NCI-H748 treated with DMSO at 0.1 percent for 48 hours (cell line): ENCODE measurements around the gene ATP11A.
"Not testable (repeated sequence)": the region's sequence is repeated elsewhere in the genome, so short reads cannot be mapped to it uniquely, and the experiment has no call there.

Experiments used
- DNase-seq: peaks from one replicate; lab custom pipeline; 2025; lab: John Stamatoyannopoulos, UW

Gene ATP11A

DNA sequence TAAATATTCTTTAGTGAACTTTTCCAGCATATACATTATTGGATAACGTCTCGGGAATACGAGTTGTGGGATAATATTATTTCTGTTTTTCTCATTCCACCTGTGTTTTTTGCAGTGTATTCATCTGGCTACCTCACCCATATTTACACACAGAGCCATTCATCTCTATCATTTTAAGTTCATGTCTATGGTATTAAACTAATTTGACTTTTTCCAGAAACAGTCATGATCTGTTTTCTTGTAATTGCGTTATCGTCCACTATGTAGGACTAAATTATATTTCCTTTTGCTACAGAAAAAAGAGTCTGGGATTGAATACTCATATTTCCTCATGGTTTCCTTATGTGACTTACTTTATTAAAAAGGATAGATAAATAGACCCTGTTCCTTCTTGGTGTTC lies 2.7 kb downstream of the ATP11A start:
- DNase-seq: no peak

DNA sequence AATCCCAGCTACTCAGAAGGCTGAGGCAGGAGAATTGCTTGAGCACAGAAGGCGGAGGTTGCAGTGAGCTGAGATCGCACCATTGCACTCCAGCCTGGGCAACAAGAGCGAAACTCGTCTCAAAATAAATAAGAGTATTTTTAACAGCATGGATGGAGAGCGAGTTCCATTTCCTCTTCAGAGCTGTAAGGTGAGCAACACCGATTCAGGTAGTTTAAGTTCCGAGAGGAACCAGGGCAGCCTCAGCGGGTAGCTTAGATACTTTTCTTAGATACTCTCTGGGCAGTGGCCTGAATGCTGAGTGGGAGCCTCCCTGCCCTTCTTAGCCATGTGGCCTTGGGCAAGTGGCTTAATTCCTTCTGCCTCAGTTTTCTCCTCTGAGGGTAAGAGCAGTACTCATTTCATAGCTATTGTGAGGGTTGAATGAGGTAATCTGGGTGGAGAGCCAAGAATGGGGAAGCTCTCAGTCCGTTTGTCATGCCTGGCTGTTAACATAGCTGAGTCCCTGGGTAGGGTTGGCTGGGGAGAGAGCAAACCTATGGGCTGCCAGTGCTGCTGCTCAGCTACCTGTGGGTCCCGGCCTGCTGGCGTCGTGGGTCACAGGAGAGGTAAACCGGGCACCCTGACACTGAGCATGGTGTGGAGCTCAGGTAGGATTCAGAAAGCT lies 4.1 kb downstream of the ATP11A start:
- DNase-seq: no peak

- no peak for DNase-seq
Observed at GRCh38 chr13:112695121-112695520, 5.3 kb downstream of the ATP11A start.

DNA sequence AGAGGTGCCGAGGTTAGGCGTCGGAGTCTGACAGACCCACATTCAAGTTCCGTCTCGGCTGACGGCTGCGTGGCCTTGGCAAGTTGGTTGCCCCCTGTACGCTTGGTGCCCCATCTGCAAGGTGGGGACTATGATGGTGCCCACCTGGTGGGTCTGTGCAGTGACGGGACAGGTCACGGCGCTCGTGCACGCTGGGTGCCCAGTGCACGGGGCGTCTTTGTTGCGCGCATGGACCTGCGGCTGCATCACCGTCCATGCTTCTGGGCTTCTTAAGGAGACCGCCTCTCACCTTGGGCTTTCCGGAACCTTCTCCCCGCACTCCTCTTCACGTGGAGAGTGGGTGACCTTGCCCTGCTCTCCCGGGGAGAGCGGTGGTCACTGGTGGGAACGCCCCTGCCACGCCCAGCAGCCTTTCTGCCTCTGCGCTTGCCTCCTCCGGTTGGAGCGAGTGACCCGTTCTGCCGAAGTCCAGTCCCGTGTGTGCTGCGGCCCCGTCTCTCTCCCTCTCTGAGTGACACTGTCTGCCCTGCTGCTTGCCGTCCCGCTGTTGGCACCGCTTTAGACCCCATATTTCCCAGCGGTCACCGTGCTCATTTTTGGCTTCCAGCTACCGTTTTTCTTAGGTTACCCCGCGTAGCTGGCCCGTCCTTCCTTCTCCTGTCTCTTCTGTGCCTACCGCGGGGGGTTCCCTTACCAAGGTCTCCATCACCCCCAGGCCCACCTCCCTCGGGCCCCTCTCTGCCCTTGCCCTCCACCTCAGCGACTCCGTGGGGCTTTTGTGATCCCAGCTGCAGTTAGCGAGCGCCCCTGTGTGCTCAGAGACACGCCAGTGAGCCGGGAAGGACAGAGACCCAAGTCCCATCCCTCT lies 6.4 kb downstream of the ATP11A start:
- DNase-seq: no peak

DNA sequence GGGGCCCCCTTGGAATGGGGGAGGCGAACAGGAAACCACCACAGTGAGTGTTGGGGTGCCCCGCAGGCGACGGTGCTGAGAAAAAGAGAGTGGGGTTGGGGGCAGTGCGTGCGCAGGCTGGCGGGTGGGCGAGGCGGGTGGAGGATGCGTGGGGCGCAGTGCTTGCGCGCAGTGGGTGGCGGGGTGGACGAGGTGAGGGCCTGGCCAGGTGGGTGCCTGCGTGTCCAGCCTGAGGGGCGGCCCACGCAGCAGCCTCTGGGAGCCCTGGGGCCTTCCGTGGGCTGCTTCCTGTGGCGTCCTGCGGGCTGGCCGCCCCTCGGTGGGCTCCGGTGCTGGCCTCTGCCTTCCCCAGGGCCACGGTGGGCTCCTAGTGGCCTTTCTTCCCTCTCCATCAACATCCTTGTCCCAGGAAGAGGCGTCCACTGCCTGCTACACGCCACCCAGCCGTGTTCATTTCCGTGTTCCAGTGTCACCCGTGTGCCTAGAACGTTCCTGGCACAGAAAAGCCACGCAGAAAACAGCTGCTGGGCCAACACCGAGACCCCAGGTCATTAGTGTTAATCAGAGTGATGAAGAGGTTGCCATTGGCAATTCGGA lies 7.1 kb downstream of the ATP11A start:
- no peak for DNase-seq

GRCh38 chr13:112697756-112698655 lies 8.2 kb downstream of the ATP11A start:
- DNase-seq: no peak

DNA sequence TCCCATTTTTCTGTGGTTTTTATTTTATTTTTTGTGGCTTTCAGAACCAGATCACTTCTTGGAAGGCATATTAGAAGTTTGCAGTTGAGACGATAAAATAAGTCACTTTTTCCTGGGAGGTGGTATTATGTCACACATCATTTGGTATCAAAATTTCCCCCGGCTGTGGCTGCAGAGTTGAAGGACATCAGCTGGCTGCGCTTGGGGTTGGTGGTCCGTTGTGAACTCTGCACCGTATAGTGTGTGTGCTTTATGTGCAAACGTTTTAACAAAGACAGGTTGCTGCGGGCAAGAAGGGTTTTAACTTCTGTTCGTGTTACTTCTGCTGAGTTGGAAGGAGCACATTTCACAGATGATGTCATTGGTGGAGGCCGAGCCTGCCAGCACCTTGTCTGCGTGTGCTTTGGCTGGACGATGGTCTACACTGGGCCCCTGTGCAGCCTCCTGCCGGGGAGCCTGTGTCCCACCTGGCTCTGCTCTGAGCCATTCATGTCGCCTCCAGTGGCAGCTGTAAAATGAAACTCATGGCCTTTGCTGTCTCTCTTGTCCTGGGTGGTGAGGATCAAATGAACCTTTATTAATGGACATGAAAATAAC lies 9.6 kb downstream of the ATP11A start:
- no peak for DNase-seq

DNA sequence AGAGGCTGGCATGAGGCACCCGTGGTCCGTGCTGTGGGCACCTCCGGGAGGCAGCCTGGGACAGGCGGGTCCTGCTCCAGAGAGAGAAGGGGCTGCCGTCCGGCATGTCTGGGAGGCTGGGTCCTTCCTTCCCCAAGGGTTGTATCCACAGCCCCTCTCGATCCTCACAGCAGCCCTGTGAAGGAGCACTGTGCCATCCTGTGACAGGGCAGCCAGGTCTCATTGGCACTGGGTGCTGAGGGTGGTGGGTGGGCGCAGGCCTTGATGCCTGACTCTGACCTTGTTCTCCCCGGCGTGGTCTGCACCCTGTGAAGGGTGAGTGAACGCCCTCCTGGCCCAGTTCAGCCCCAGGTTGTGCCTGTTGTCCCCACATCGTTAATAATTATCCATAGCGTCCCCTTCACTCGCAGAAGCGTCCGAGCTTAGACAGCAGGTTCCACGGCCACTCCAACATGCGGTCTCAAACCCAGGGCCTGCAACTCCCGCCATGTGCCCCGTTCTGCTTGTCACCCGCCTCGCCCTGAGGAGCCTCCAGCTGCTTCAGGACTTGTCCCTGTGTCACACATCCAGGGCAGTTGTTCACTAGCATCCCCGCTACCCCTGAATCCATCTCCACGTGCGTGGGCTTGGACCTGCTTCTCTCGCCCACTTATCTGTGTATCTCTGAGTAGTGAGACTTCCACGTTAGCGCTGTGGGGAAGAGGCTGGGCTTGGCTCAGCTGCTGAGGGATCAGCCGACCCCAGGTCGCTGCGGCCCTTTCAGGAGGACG lies 10.6 kb downstream of the ATP11A start:
- DNase-seq: no peak

- DNase-seq: no peak
Observed at GRCh38 chr13:112702341-112702985, 12.6 kb downstream of the ATP11A start.

- DNase-seq: no peak
Observed at GRCh38 chr13:112702986-112703379, 13.1 kb downstream of the ATP11A start.

GRCh38 chr13:112703449-112704284 lies 13.8 kb downstream of the ATP11A start:
- DNase-seq: no peak

DNA sequence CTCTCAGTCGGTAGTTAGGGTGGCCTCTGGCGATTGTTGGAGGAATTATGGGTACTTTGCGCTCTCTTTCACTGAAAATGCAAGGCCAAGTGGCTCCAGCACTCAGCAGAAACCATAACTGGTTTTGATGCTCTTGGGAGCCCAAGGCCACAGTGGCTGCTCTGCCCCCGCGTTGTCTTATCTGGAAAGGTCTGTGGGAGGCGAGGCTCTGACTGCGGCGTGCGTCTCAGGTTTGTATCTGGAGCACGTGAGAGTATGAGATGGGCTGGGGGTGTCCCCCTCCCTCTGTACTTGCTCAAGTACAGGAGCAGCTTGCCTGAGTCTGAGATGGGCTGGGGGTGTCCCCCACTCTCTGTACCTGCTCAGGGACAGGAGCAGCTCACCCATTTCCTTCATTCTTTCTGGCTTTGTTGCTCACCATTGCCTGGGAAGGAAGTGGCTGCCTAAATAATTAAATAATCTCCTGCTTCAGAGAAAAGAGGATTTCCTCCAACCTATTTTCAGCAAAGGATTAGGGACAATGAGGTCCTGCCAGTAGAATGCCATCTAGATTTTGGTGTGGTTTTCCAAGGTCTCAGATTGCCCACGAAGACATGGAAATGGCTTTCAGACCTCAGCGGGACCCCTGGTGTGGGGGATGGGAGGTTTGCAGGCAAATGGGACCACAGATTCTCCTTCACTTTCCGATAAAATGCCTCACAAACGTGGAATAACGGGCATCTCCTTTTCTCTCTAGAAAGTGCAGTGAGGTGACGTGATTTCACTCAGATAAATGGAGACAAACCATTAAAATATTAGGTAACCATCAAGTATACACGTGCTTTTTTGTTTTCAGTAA lies 14.7 kb downstream of the ATP11A start:
- DNase-seq: no peak

- no peak for DNase-seq
Observed at GRCh38 chr13:112705286-112705685, 15.4 kb downstream of the ATP11A start.

DNA sequence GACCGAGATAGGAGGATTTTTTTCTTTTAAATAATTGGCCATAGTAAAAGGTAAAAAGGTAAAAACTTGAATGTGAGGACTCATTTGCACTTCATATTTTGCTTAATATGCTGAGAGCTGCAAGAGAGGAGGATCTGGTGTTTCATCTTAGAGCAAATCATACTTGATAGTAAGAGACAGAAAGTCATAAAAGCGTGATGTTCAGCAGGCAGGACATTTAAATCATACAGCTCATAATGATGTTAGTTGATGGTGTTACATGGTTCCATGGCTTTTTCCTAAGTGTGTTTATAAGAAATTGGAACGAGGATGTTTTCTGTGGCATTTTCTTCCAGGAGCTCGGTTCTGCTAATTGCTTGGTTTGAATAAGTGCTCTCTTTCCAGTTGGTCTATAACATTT lies 16.3 kb downstream of the ATP11A start:
- no peak for DNase-seq

- no peak for DNase-seq
Observed at GRCh38 chr13:112708560-112709240, 18.9 kb downstream of the ATP11A start.

- not testable (repeated sequence) for DNase-seq
Observed at GRCh38 chr13:112709316-112709715, 19.5 kb downstream of the ATP11A start.

GRCh38 chr13:112709825-112710783 lies 20.3 kb downstream of the ATP11A start:
- DNase-seq: no peak
